Psoas muscle (tissue), 8 donors: Measurements from ENCODE around the gene MTMR12. TPM values are rescaled to one million over a fixed set of nuclear protein-coding genes. Genes with fewer than 3 reads are reported as not detected.

Source experiments
- ATAC-seq, 4 donors: fragments of 200-7000 bp; cut with Tn5 transposase; one replicate each; pipeline ENCODE4 v1.9.1; 2020; ENCODE audit warnings: moderate library complexity in 3 of 4, mild to moderate bottlenecking in 2 of 4
- DNase-seq, 2 donors: peaks; one replicate each; pipeline ENCODE4 v3.0.0-alpha.2; 2020
- H3K27ac ChIP-seq: fragments of 200-600 bp; one replicate; pipeline ENCODE4 v1.8.0; 2022
- H3K27me3 ChIP-seq, 3 donors: fragments of 200-600 bp in 1 of 3; one replicate each; pipeline versions ENCODE4 v1.6.1 to v1.8.0; 2013 to 2022; ENCODE audit warnings: low read length in 2 of 3, mild to moderate bottlenecking in 2 of 3, moderate library complexity in 1 of 3; ENCODE audit not compliant: insufficient read depth in 3 of 3
- H3K36me3 ChIP-seq, 2 donors: fragments of 200-600 bp in 1 of 2; one replicate each; pipeline versions ENCODE4 v1.6.1 to v1.8.0; 2013 to 2022; ENCODE audit warnings: low read depth in 1 of 2, mild to moderate bottlenecking in 1 of 2, moderate library complexity in 1 of 2; ENCODE audit not compliant: insufficient read depth in 1 of 2
- H3K4me1 ChIP-seq: fragments of 200-600 bp; one replicate; pipeline ENCODE4 v1.8.0; 2022
- H3K4me3 ChIP-seq: fragments of 200-600 bp; one replicate; pipeline ENCODE4 v1.8.0; 2022; ENCODE audit warnings: mild to moderate bottlenecking
- H3K9me3 ChIP-seq: fragments of 200-600 bp; one replicate; pipeline ENCODE4 v1.8.0; 2022
- CTCF ChIP-seq: fragments of 200-600 bp; IDR thresholded peaks from one replicate; pipeline ENCODE4 v1.8.0; 2022; ENCODE audit warnings: antibody characterized with exemption
- WGBS, 3 donors: extraction: QIAGEN DNeasy Blood & Tissue Kit; methylation state at CpG; one replicate each; pipeline versions ENCODE4 v1.1.6 to v1.1.7; 2013; 5-methylcytosine and 5-hydroxymethylcytosine counted together
- intact Hi-C, 2 donors: fragments of 100-400 bp; cut with DNase I; formaldehyde crosslinking; loops; one replicate each; pipeline versions ENCODE4 v1.11.0 to v1.14.2; 2022
- polyA plus RNA-seq, 3 donors: library from polyadenylated mRNA; stranded (reverse); fragments of 200-250 nt; gene quantifications; one replicate each; pipeline ENCODE4 v1.2.3, GENCODE V29; 2013
- total RNA-seq, 4 donors: library from RNA; stranded (reverse); fragmentation: NEBNext Ultra II Directional in 2 of 4; extraction: Animal tissue kit (Norgen Biotek cat#: 25700) in 2 of 4; gene quantifications; one replicate each; pipeline versions ENCODE4 v1.2.1 to v1.2.4, GENCODE V29; 2021 to 2023
- donor health status: healthy with polysubstance abuse.
- donor health status: DM: no; HTN: no; CAD: no; lungs with moderate emphysema.
- donor health status: Bipolar disorder and iron deficiency.
- donor health status: healthy.
- donor health status: DM: yes; HTN: yes; CAD: no.
- donor health status: DM: no; HTN: no; CAD: no.
- donor health status: DM: no; HTN: no; CAD: no.
- donor health status: DM: yes; HTN: yes; CAD: no.

Gene MTMR12
- total and polyA plus RNA-seq, 7 donors: 2.4 to 8.9 (median 8.2) TPM

- DNase-seq: no peak
- 63 to 70% (median 64%) methylated on average over 3 of the region's 3 CpGs for WGBS, 3 donors
- H3K4me1 ChIP-seq: peaks cover 12% of the 10 kb centered on the region
- intact Hi-C loops: loop anchor here in 1 of 2 donors (10.0 kb wide), 1 partner anchor 382 kb away; no protein-coding TSS in a partner anchor
- H3K27ac ChIP-seq: no peak overlapping the region
- no peaks in the 10 kb centered on the region for H3K9me3 ChIP-seq
- TF ChIP-seq CTCF: no peak
- H3K4me3 ChIP-seq: no peak overlapping the region
- H3K27me3 ChIP-seq: no peaks in the 10 kb centered on the region
- ATAC-seq: no peak
- H3K36me3 ChIP-seq: peaks cover 0 to 67% of the 10 kb centered on the region in 2 donors
Measured at GRCh38 chr5:32233220-32233695, 79.5 kb downstream of the MTMR12 start.

DNA sequence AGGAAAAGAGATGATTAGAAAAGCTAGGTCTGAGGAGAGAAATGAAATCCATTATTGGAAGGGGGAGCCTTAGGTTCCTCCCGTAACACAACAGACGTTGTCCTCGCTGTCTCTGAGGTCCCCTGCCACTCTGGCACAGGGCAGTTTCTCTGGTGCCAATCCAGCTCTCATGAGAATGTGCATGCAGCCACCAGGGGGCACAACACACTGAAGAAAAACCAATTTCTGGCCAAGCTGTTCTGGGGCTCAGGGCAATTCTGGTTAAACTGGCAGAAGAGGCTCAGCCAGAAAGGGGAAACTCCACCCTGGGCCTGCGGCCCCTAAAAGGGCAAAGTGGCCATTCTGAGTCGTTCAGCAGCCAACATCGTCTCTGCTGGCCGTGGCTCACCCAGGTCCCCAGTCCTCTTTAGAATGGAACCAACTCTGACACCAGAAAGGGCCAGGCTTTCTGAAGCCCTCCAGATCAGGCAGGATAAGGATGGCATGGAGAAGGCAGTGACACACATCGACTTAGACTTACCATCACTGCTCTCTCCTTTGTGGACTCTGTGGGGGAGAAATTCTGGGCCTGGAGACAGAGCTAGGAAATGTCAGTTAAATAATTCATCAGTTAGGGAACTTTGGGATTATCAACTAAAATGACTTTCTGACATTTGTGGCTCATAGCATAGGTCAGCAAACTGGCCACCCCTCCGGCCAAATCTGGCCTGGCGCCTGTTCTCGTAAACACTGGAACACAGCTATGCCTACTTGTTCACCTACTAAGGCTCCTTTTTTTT, 80.1 kb downstream of the MTMR12 start:
- Histone ChIP-seq H3K9me3 (no peaks in the 10 kb centered on the region), H3K36me3 (peaks cover 0 to 60% of the 10 kb centered on the region in 2 donors), H3K4me1 (peaks cover 12% of the 10 kb centered on the region), H3K4me3 (no peak overlapping the region), H3K27ac (no peak overlapping the region), H3K27me3 (no peaks in the 10 kb centered on the region)
- peak; percentile 82 for TF ChIP-seq CTCF
- DNase-seq: peak; percentile 75 to 86
- peak; percentile 81 to 96 (median 89) for ATAC-seq
- 29 to 50% (median 32%) methylated on average over 11 of the region's 11 CpGs for WGBS, 3 donors
- intact Hi-C loops: loop anchor here (1.0 to 10.0 kb wide), 2 partner anchors 97 to 382 kb away; no protein-coding TSS in a partner anchor

DNA sequence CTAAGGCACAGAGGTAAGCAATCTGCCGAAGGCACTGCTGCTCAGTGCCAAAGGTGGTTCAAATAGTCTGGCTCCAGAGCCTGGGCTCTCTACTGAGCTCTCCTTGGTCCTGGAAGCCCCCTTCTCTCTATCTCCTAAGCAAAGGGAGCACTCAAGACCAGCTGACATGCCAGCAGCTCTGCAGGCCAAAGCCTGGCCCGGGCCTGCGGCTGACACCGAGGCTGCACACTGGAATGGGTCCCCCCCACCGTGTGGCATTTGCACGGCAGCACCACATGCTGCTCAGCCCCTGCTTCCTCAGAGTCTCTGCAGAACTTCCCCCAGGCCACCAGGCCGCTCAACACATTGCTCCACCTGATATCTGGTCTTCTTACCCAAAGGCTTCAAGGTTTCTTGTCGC, 80.8 kb downstream of the MTMR12 start:
- H3K9me3 ChIP-seq: no peaks in the 10 kb centered on the region
- ATAC-seq (peak; percentile 9 to 31 (median 20)), DNase-seq (no peak)
- H3K27me3 ChIP-seq: no peaks in the 10 kb centered on the region
- peaks cover 12% of the 10 kb centered on the region for H3K4me1 ChIP-seq
- peaks cover 0 to 53% of the 10 kb centered on the region in 2 donors for H3K36me3 ChIP-seq
- no peak for TF ChIP-seq CTCF
- H3K4me3 ChIP-seq: no peak overlapping the region
- 24 to 64% (median 32%) methylated on average over 8 of the region's 8 CpGs for WGBS, 3 donors
- no peak overlapping the region for H3K27ac ChIP-seq
- intact Hi-C loops: loop anchor here (1.0 to 10.0 kb wide), 3 partner anchors 97 to 383 kb away; no protein-coding TSS in a partner anchor

DNA sequence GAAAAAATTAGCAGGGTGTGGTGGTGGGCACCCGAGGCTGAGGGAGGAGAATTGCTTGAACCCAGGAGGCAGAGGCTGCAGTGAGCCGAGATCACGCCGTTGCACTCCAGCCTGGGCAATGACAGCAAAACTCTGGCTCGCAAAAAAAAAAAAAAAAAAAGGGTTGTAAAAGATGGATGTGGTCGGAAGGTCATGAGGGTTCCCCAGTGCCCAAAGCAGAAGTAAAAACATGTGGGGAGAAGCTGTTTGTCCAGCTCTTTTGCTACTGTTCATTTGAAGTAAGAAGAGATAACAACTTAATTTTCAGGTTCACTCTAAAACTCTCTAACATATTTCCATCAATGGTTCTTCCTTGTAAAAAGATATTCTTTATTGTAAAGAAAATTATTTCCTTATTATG, 81.5 kb downstream of the MTMR12 start:
- intact Hi-C loops: loop anchor here in 1 of 2 donors (2.0 to 10.0 kb wide), 2 partner anchors 98 to 384 kb away; no protein-coding TSS in a partner anchor
- ATAC-seq (no peak), DNase-seq (no peak)
- Histone ChIP-seq H3K9me3 (no peaks in the 10 kb centered on the region), H3K4me1 (peaks cover 12% of the 10 kb centered on the region), H3K4me3 (no peak overlapping the region), H3K36me3 (peaks cover 0 to 46% of the 10 kb centered on the region in 2 donors), H3K27me3 (no peaks in the 10 kb centered on the region), H3K27ac (no peak overlapping the region)
- no peak for TF ChIP-seq CTCF
- WGBS, 3 donors: 81 to 90% (median 87%) methylated on average over 6 of the region's 6 CpGs
